OCI-LY1 (cell line): ENCODE results near the gene TARS3.
"Not testable (repeated sequence)": the region's sequence is repeated elsewhere in the genome, so short reads cannot be mapped to it uniquely, and the experiment has no call there.

Experiments used
- EZH2 ChIP-seq: fragments of 200-600 bp; sonication (generic), shearing (Covaris generic); IDR thresholded peaks from 2 replicates; pipeline ENCODE4 v1.8.0; 2017; ENCODE audit warnings: borderline replicate concordance, mixed run types, mild to moderate bottlenecking, antibody characterized with exemption, low read length, moderate library complexity, mixed read lengths
- TF ChIP-seq, protein P1 (sequence below): fragments of 200-600 bp; sonication (generic), shearing (Covaris generic); IDR thresholded peaks from 2 replicates; pipeline ENCODE4 v1.5.1; 2017; ENCODE audit warnings: mild to moderate bottlenecking, antibody characterized with exemption, low read length, moderate library complexity, mixed read lengths

DNA sequence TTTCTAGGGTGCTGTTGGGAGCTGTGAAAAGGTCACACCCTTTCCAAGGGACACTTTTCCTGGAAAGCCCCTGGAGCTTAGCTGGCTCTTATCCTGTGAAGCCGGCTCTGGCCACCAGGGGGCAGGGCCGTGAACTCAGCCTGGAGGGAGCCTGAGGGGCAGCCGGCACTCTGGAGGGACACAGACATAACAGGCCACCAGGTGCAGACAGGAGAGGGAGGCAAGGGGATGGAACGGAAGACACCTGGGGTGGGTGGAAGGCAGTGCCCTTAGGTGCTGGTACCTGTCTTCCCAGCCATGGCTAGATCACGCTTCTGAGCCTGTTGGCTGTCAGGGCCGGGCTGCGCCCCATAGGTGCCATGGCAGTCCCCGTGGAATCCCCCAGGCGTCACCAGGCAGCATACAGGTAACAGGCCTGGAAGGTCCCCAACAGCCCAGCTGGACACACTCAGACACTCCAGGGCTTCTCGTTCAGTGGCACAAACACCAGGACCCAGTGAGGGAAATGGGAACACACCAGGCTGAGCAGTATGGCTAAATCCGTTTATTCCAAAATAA, 42.9 kb upstream of the TARS3 start:
- TF ChIP-seq, protein P1, sequence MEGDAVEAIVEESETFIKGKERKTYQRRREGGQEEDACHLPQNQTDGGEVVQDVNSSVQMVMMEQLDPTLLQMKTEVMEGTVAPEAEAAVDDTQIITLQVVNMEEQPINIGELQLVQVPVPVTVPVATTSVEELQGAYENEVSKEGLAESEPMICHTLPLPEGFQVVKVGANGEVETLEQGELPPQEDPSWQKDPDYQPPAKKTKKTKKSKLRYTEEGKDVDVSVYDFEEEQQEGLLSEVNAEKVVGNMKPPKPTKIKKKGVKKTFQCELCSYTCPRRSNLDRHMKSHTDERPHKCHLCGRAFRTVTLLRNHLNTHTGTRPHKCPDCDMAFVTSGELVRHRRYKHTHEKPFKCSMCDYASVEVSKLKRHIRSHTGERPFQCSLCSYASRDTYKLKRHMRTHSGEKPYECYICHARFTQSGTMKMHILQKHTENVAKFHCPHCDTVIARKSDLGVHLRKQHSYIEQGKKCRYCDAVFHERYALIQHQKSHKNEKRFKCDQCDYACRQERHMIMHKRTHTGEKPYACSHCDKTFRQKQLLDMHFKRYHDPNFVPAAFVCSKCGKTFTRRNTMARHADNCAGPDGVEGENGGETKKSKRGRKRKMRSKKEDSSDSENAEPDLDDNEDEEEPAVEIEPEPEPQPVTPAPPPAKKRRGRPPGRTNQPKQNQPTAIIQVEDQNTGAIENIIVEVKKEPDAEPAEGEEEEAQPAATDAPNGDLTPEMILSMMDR, result not testable (repeated sequence)
- not testable (repeated sequence) for TF ChIP-seq EZH2
